ENCODE measurements around the gene INPP5K.

Gene INPP5K

DNA sequence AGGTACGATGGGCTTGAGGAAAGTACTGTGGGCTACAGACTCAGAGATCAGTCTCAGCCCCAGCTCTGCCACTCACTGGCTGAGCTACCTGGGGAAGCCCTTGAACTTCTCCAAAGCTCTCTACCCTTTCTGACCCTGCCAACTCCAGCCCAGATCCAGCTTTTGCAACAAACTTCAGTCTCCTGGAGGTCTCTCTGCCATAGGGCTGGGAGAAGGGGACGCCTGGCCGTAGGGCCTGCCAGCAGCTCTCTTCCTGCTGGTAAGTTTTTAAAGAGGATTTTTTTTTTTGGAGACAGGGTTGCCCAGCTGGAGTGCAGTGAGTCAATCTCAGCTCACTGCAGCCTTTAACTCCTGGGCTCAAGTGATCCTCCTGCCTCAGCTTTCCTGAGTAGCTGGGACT lies 11.5 kb downstream of the INPP5K start:
- no peak for DNase-seq

- no peak for DNase-seq
Observed at GRCh38 chr17:1503699-1504098, 12.7 kb downstream of the INPP5K start.

DNA sequence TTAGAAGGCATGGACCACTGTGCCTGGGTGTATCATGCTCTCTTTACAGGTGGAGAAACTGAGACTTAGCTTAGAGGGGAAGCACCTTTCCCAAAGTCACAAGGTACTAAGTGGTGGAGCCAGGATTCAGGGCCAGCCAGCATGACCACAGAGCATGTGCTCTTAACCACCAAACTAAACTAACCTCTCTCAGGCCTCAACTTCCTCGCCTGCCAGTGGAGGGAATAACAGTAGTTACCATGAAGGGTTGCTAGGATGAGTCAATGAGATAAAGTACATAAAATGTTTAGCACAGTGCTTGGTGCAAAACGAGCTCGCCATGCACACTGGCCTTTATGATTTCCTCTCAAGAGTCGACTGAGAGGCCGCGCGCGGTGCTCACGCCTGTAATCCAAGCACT lies 17.5 kb downstream of the INPP5K start:
- no peak for DNase-seq

- no peak for DNase-seq
Observed at GRCh38 chr17:1498233-1498632, 18.2 kb downstream of the INPP5K start.

GRCh38 chr17:1497831-1498230 lies 18.6 kb downstream of the INPP5K start:
- DNase-seq, result no peak

GRCh38 chr17:1496869-1497268 lies 19.5 kb downstream of the INPP5K start:
- DNase-seq, result no peak

- DNase-seq, result no peak
Observed at GRCh38 chr17:1495265-1495989, 21.0 kb downstream of the INPP5K start.

- no peak for DNase-seq
Observed at GRCh38 chr17:1494736-1495253, 21.6 kb downstream of the INPP5K start.

DNA sequence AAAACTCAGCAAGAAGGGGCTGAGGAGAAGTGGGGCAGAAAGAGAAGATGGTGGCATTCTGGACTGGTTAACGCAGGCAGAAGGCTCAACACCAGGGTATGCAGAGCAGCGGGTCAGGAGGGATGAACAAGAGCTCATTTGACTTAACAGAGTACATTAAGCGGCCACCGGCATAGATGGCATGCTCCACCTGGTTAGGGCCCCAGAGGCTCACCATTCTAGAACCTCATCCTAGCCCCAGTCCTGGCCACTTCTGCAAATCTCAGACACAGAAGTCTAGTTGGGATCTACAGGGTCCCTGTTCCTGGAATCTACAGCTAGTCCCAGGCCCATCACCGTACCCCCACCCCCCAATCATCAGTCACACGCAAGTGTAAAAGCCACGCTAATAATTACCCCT lies 22.2 kb downstream of the INPP5K start:
- DNase-seq, result no peak

GRCh38 chr17:1493291-1493980 lies 23.0 kb downstream of the INPP5K start:
- no peak for DNase-seq

DNA sequence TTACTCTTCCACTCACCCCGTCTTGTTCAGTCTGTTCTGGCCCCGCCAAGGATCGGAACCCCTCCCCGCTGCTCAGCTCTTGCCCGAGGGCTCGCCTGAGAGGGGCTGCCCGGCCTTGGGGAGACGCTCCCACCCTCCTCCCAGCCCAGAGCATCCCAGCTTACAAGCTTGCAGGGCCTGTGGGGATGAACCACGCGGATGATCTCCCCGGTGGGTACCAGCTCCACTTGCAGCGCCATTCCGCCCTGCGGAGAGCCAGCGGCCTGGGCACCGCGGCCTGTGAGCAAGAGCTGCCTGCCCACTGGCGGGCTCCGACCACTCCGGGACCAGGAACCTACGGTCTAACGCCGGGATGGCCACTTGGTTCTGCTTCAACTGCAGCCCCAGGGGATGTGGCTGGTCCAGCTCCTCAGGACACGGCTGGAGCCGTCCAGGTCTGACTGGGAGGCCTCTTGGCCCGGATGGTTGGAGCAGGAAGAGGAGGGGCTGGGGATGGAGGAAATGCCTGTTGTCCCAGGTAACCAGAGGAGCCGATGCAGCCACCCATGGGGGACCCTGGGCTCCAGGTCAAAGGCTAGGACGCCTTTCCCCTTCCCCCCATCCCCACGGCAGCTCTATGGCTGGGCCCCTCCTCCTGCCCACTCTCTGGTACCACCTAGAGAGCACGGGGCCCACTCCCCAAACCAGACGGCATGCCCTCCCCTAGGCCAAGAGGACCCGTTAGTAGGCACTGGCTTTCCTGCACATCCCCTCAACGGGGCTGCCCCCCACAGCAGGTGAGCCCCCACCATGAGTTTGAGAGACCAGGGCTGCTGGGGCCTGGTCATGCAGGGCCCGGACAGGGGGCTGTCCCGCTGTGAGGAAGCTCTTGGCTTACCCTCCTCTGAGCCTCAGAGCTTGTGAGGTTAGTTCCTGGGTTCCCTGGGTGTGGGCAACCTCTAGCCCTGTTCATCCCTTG lies 23.9 kb downstream of the INPP5K start, which contains the start of gene MYO1C:
Gene MYO1C (minus strand): TSS at position 438 of the 958 bp plus-strand sequence. CDS start 199 bp downstream, at position 239.
- no peak for DNase-seq

GRCh38 chr17:1491443-1492248 lies 24.8 kb downstream of the INPP5K start:
- DNase-seq, result no peak

GRCh38 chr17:1490643-1491442 lies 25.6 kb downstream of the INPP5K start:
- peak; percentile 7 for DNase-seq

GRCh38 chr17:1488826-1489270 lies 27.6 kb downstream of the INPP5K start:
- no peak for DNase-seq

- DNase-seq, result peak; percentile 23
Observed at GRCh38 chr17:1487939-1488825, 28.2 kb downstream of the INPP5K start.

GRCh38 chr17:1486802-1487695 lies 29.4 kb downstream of the INPP5K start:
- peak; percentile 45 for DNase-seq

DNA sequence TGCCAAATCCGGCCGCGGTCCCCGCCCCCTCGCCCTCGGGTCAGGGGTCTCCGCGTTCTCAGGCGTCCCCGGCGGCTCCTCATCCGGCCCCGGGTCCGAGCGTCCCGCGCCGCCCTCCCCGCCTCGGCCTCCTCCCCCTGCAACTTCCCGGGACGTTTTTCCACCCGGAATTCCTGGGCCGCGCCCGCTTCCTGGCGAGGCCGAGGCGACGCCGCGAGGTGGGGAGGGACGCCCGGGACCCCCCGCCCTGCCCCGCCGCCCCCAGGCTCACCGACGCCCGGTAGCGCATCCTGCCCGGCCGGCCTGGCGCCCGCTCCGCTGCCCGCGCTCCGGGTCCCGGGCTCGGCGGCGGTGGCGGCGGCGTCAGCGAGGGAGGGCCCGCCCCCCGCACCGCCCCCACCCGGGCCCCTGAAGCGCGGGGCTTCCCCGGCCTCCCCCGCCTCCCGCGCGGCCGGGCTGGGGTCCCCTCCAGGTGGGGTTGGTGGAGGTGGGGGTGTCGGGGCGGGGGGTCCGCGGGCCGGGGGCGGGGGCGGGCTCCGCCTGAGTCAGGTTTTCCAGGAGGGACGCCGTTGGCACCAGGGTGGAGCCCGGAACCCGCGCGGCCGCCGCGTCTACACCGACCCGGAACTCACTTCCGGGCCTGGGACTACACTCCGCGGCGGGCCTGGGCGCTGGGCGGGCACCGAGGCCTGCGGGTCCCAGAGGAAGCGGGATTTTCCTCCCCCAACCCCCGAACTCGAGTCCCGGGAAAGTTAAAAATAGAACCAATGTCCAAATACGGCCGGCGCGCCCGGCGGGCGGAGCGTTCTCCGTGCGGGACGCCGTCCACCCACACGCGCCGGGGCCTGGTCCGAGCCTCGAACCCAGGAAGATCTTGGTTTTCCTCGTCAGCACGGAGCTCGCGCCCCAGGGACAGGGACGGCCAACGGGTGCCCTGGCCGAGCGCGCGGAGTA lies 30.7 kb downstream of the INPP5K start:
- peak; percentile 14 for DNase-seq
